GM21825 (cell line): ENCODE results near the gene PRTN3.

Experiments
- ATAC-seq: cut with Tn5 transposase; IDR thresholded peaks from one replicate; pipeline ENCODE4 v1.9.1; 2021; ENCODE audit warnings: mild to moderate bottlenecking, moderate library complexity; ENCODE audit not compliant: unreplicated experiment

Gene PRTN3

GRCh38 chr19:861756-862580 lies 21.2 kb downstream of the PRTN3 start:
- ATAC-seq: no peak

GRCh38 chr19:862581-863314 lies 21.9 kb downstream of the PRTN3 start:
- no peak for ATAC-seq

GRCh38 chr19:863315-863620 lies 22.5 kb downstream of the PRTN3 start:
- no peak for ATAC-seq

GRCh38 chr19:866769-867300 lies 26.0 kb downstream of the PRTN3 start:
- no peak for ATAC-seq

GRCh38 chr19:867301-867793 lies 26.5 kb downstream of the PRTN3 start:
- ATAC-seq: no peak

- ATAC-seq: no peak
Measured at GRCh38 chr19:867855-868457, 27.2 kb downstream of the PRTN3 start.

GRCh38 chr19:868458-869244 lies 27.9 kb downstream of the PRTN3 start:
- no peak for ATAC-seq

GRCh38 chr19:869245-870177 lies 28.7 kb downstream of the PRTN3 start:
- ATAC-seq: no peak

- ATAC-seq: no peak
Measured at GRCh38 chr19:870314-870713, 29.5 kb downstream of the PRTN3 start.

- no peak for ATAC-seq
Measured at GRCh38 chr19:870963-871401, 30.2 kb downstream of the PRTN3 start.

GRCh38 chr19:871446-872265 lies 30.9 kb downstream of the PRTN3 start:
- ATAC-seq: no peak

- no peak for ATAC-seq
Measured at GRCh38 chr19:872266-872951, 31.6 kb downstream of the PRTN3 start.

GRCh38 chr19:873084-873483 lies 32.3 kb downstream of the PRTN3 start:
- ATAC-seq: no peak

- ATAC-seq: no peak
Measured at GRCh38 chr19:873561-874041, 32.8 kb downstream of the PRTN3 start.

GRCh38 chr19:875265-875879 lies 34.6 kb downstream of the PRTN3 start:
- ATAC-seq: no peak

GRCh38 chr19:876089-876488 lies 35.3 kb downstream of the PRTN3 start:
- no peak for ATAC-seq

GRCh38 chr19:876780-877314 lies 36.0 kb downstream of the PRTN3 start:
- ATAC-seq: no peak
